Kasumi-1 (cell line): ENCODE measurements around the gene TSPAN10.

Source experiments
- DNase-seq, 2 experiments: peaks; one replicate each; lab custom pipeline; 2025; lab: John Stamatoyannopoulos, UW

The TSPAN10 gene

GRCh38 chr17:81664051-81664470, 27.1 kb downstream of the TSPAN10 start:
- no peak for DNase-seq

DNA sequence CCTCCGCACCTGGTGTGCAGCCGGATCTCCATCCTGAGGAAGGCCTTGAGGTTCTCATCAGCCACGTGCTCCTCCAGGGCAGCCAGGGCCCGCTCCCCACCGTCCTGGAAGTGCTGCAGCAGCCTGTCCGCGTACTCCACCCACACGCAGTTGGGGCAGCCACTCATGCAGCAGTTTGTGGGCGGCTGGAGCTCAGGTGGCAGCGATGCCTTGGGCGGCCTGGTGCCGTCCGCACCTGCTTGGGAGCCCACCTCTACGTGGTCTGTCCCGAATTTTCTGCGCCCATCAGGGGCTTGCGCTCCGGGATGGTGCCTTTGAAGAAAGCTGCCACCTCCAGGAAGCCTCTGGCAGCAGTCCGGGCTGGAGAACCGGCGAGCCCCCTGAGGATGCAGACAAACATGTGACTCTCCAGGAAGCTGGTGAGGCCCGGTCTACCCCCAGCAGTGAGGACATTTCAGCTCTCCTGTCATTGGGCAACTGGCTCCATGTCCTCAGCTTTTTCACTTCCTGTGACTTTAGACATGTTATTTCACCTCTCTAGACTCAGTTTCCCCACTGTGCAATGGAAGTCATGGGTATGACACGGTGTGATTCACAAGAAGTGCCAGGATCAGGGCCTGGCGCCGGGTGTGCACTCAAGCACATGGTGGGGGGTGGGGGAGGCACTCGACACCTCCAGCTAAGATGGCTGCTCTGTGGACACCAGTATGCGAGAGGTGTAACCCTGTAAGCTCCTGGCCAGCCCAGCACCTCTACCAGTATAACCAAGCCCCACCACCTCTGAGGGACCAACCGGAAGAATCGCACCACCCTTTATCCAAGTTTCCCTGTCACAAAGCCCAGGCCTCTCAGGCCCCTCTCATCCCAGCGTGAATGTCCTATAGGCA, 28.5 kb downstream of the TSPAN10 start:
- DNase-seq: peak; percentile 37 to 47

DNA sequence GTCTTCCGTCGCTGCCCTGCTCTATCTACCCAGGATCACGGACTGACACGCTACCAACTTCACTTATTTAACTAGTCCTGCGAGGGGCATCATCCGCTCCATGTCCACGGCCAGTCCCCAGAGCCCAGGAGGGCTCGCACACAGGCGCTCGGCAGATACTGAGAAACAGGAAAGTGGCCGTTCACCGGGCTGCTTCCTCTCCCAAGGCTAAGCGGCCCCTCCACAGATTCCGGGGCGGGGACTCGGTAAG, 29.0 kb downstream of the TSPAN10 start:
- DNase-seq: peak in 1 of 2 experiments; percentile 37

GRCh38 chr17:81666342-81667191, 29.6 kb downstream of the TSPAN10 start, which contains the start of the genes CCDC137 and OXLD1:
TSS of gene CCDC137 (plus strand) at chr17:81666737. CDS start at chr17:81666767, 30 bp downstream.
TSS of gene OXLD1 (minus strand) at chr17:81666605. CDS start at chr17:81666577, 28 bp downstream.
- DNase-seq: peak; percentile 97 to 98

DNA sequence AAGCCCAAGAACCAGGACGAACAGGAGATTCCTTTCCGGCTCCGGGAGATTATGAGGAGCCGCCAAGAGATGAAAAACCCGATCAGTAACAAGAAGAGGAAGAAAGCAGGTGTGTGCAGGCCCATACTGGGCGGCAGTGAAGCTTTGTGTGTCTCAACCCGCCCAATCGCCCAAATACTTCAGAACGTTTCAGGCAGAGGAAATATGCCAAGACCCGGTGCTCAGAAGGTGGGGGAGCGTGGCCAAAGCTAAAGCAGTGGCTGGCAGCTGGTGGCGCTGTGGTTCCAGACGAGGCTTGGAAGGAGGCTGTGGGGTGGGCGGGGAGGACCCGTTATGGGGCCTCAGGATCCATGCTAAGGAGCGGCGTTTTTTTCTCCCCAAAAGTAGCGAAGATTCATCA, 30.8 kb downstream of the TSPAN10 start:
- DNase-seq: peak; percentile 58 to 68

GRCh38 chr17:81672504-81672903, 35.5 kb downstream of the TSPAN10 start:
- no peak for DNase-seq

- no peak for DNase-seq
Observed at GRCh38 chr17:81672954-81673353, 36.0 kb downstream of the TSPAN10 start.

DNA sequence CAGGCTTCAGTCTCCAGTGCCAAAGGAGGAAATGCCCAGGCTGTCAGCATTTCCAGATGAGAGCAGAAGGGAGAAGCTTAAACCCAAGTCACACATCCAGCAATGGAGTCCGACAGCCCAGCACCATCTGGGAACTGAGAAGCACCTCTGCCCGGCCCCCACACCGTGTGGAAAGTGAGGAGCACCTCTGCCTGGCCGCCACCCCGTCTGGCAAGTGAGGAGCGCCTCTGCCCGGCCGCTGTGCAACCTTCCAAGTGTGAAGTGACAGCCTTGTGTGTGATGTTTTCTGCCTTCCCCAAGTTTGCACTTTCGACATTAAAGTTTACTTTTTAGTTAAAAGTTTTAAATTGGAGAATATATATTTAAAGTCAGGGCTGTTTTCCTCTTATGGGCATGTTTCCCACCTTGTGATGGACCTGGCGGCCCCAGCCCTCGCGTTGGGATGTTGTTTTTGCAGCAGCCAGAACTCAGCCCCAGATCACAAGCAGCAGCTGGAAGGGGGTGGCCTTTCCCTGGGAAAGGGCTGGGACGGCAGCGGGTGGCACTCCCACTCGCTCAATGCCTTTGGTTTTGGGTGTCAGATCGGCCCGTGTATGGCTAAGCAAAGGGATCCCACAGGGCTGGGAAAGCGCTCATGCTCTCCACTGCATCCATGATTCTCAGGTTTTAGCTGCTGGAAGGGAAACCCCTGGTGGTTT, 36.7 kb downstream of the TSPAN10 start:
- no peak for DNase-seq

GRCh38 chr17:81675515-81676221, 38.7 kb downstream of the TSPAN10 start:
- peak; percentile 67 for DNase-seq

- DNase-seq: no peak
Observed at GRCh38 chr17:81676906-81677305, 39.9 kb downstream of the TSPAN10 start.

DNA sequence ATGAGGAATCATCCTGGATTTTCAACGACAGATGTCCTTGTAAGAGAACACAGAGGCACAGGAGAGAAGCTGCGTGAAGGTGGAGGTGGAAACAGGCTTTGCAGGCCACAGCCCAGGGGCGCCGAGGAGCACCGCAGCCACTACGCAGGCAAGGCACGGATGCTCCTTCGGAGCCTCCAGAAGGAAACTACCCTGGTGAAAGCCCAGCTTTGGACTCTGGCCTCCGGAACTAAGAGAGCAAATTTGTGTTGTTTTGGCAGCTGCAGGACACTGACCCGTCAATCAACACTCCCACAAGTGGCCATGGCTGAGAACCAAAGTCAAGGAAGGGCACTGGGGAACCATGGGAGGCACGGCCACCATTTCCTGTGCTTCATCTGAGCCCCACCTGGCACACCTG, 43.2 kb downstream of the TSPAN10 start:
- DNase-seq: no peak

GRCh38 chr17:81681672-81682071, 44.7 kb downstream of the TSPAN10 start:
- DNase-seq: no peak

- peak; percentile 56 to 68 for DNase-seq
Observed at GRCh38 chr17:81682565-81683207, 45.7 kb downstream of the TSPAN10 start.

DNA sequence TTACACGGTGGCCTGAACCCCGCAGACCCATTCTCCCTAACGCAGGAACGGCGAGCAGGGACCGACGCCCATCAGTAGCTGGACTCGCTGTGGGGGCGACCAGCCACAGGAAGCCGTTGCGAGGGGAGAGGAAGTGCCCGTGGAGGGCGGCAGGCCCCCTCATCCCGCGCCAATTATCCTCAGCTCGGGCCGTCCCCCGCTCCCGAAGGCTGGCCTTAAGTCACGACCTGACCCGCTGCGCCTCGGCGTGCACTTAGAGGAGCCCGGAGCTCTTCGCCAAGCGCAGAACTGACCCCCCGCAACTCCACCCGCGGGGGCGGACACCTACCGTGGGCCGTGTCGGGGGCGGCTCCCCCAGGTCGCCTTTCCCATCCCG, 46.2 kb downstream of the TSPAN10 start:
- peak in 1 of 2 experiments; percentile 49 for DNase-seq

- peak; percentile 99 for DNase-seq
Observed at GRCh38 chr17:81683584-81684441, 46.8 kb downstream of the TSPAN10 start, which contains the start of the genes ARL16 and HGS. TSS of gene ARL16 (minus strand) at chr17:81683797. CDS start at chr17:81683753, 44 bp downstream. TSS of gene HGS (plus strand) at chr17:81684011. CDS start at chr17:81684067, 56 bp downstream.

- DNase-seq: no peak
Observed at GRCh38 chr17:81684442-81684911, 47.5 kb downstream of the TSPAN10 start.

DNA sequence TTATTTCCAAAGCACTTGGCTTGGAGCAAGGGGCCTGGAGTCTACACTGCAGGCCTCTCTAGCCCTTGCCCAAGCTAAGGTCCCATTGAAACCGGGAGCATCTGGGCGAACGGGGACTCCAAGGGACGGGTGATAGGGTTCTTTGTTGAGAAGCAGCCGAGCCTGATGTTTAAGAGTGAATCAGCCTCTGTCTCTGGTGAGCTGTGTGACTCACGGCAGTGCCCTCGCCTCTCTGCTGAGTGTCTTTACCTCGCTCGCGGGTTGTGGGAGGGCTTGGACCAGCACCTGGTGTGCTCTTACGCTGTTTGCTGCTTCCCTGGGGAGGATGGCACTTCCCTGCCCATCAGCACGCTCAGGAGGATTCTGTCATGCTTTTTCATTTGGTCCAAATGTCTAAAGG, 48.1 kb downstream of the TSPAN10 start:
- DNase-seq: no peak

DNA sequence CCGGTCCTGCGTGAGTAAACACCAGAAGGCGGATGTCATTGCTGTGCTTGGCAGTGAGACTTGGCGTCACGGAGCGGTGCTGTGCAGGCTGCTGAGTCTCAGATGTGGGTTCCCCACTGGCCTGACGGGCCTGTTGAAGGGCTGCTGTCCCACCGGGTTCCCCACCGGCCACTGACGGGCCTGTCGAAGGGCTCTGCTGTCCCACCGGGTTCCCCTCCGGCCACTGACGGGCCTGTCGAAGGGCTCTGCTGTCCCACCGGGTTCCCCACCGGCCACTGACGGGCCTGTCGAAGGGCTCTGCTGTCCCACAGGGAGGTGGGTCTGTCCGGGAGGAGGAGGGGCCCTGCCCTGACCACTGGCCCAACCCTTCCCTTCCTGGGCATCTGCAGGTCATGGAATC, 49.6 kb downstream of the TSPAN10 start:
- DNase-seq: no peak

- DNase-seq: no peak
Observed at GRCh38 chr17:81687770-81688541, 51.0 kb downstream of the TSPAN10 start.
